A204.1 (cell line): ENCODE data around the gene EXOC4.

Source experiments
- FAIRE-seq: peaks from 2 replicates; lab custom pipeline; 2012; peaks lifted over from hg19 to GRCh38; lab: Jason Lieb, UNC

Gene EXOC4

DNA sequence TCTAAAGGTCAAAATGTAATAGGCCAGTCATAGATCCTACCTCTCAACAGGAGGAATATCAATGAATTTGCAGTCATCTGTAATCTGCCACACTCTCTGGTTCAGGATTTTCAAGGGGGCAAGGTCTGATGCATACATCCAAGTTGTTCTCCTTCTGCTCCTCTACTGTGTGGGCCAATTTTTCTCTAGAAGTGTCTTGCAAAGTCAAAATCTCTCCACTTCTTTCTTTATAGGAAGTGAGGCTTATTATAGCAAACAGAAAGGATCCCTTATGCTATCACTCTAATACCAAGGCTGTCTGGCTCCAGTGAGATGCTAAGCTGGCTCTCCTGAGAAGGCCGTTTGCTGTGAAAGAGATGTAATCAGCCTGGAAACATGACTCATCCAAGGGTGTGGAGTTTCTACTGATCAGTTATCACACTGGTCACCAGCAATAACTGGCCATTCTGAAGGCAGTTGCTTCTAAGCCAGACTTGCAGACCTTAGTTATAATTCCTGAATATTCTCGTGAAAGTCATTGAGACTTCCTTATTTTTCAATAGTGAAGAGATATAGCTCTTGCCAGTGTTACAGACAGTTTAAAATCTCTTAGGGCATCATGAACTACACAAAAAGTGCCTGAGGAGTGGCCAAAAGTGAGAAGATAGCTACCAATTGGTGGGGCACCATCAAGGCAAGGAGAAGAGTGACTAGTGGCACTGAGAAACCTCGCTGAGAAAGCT, 831.0 kb downstream of the EXOC4 start:
- FAIRE-seq = no peak

DNA sequence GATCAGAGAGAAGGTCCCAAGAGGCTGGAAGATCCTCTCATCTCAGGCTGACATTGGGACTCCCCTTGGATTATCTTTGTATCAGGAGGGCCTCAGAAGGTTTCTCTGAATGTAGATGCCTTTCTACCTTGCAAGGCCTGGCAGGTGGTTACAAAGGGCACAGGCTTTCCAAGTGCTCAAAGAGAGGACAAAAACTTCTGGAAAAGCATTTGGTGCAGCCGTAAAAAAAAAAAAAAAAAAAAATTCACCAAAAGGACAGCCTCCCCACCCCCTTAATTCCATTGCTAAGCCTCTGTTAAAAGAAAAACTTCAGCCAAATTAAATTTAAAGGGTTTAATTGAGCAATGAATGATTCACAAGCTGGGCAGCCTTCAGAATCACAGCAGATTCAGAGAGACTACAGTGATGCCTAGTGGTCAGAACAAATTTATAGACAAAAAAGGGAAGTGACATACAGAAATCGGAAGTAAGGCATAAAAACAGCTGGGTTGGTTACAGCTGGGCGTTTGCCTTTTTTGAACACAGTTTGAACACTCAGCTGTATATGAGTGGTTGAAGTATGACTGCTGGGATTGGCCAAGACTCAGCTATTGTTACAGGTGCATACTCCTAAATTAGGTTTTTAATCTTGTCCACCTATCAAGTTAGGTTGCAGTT, 831.7 kb downstream of the EXOC4 start:
- no peak for FAIRE-seq

DNA sequence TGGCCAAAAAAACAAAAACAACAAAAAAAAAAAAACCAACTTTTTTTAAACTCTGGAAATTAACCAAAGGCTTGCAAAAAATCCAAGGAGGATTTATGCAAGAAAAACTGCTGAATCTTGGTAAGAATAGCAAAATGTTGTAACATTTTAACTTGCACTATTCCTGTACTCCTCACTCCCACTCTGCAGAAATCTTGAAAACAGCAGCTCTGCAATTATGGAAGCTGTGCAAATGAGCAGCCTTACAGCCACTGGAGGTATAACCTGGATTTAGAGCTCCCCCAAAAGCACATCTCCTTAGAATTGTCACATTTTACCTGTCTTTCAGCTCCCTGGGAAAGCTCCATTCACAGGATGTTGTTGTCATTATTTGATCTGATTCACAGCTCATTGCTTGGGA, 832.4 kb downstream of the EXOC4 start:
- FAIRE-seq = no peak

DNA sequence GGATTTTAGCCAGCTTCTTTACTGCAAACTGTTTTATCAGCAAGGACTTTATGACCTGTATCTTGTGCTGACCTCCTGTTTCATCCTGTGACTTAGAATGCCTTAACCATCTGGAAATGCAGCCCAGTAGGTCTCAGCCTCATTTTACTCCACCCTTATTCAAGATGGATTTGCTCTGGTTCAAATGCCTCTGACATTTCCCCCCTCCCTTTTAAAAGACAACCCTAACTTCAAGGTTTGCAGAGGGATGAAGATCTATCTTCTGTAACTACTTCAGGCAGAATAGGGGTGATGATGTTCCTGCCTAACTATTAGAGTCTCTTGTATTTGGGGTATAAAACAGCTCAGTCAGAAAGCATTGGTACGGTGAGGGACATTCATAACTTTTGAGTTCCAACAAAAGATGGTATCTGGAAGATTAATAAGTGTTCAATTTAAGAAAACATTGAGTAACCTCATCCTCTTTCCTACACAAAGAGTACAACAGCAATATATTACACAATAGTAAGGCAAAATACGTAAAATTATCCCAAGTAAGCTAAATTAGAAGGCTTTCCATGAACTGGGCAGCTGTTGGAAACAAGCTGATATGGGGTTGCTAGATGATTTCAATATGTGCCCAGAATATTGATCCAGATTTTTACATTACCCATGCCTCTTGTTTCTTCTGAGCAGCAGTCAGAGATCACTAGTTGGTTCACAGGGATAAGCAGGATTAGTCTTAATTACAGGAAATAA, 834.3 kb downstream of the EXOC4 start:
- FAIRE-seq = no peak

DNA sequence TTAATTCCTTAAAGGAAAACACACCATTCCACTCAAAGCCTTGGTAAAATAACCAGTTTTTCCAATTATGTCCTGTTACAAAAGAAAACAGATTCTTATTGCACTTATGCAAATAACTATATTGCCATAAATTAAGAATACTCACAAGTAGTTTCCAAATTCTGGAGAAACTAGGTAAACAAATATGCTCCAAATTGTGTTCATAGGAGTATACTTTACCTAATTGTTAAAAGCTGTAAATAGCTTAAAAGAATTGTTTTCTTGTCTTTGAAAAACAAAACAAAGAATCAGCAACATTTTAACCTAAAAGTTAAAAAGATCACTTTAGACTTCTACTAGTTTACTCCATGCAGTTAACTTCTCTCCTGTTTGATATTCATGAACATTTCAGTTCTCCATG, 835.3 kb downstream of the EXOC4 start:
- FAIRE-seq = no peak

DNA sequence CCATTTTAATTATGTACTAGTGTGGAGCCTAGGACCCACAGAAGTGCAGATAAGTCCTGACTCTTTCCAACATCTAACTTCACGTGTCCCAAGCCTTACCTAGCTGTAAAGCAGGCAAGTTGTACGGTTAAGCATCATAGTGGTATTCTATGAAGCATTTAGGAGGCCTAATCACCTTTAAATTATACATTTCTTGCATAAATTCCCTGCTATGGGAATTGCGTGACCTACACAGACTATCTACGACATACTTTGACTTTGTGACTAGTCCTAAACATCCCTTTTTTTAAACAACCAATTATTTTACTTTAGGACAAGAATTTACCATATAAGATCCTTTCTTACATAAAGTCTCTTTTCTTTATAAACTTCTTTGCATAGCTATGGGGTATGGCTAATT, 836.6 kb downstream of the EXOC4 start:
- FAIRE-seq = no peak

DNA sequence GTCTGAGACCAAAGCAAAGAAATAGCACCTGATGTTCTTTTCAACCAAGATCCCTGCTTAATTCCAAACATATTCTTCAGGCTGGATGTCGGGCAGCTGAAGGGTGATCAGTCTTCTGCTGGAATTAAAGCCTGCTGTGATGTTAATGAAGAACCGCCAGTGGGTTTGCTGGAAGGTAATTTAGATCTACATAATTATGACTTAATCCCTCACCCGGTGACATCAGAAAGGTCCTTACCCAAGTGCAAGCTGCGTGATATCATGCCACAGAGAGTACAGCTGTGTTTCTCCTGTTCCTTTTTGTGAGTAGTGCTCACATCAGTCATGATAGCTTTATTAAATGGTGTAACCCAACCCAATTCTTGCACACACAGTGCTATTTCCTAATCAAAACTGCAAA, 845.2 kb downstream of the EXOC4 start:
- FAIRE-seq = no peak

DNA sequence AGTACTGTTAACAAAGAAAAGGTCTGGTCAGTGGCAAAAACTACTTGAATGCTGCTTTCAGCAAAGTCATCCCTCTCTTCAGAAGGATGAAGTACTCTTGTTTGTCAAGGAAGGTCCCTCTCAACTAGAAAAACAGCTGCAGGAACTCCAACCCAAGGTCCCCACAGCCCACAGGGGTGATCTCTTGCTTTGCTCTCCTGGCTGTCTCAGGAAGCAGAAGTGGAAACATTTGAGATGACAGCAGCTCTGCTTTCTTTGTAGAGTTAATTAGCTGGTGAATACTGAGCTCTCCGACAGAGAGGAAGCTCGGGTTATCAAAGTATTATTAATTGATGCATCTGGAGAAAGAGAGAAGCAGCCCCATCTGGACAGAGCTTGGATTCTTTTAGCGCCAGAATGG, 848.8 kb downstream of the EXOC4 start:
- no peak for FAIRE-seq

DNA sequence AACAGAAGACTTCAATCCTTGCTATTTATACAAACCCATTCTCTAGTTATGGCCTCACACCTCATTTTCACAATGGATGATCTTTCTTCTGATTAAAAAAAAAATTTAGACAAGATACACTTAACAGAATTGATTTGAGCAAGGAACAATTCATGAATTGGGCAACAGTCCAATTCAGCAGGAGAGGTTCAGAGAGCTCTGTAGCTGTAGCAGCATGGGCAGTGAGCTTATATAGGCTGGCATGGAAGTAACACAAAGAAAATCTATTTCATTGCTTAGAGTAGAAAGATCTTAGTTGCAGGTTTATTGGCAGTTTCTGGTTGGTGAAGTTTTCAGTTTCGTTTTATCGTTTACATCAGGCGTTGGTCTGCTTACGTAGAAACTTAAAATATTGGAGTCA, 851.3 kb downstream of the EXOC4 start:
- no peak for FAIRE-seq

DNA sequence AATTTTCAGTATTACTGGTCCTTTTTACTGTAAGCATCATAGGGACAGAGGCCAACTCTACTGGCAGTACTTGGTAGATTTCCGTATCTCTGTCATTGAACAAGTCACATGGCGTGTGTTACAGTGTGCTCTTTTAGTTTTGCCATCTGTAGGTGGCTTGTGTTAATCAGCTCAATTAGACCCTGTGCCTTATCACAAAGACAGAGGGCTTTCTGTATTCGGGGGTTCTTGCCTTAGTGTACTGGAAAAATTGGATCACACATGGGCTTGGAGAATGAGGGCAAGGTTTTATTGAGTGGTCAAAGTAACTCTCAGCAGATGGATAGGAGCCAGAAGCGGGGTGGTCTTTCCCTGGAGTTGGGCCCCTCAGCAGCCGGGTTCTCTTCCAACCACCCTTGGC, 853.0 kb downstream of the EXOC4 start:
- no peak for FAIRE-seq

DNA sequence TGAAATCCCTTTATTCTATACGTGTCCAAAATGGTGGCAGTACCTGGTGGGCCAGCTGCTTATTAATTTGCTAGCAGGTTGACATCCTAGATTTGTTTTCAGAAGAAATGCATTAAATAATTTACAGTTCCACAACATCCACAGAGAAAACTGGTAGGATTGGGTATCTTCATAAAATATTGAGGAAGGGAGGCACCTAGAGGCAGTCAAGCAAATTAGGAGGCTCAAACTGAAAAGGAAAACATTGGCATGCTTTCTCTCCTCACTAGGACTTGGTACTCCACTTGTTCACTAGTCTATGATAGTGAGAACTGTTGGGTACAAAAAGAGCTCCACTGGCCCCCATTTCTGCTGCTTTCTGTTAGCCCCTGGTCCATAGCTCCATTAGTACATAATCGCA, 855.9 kb downstream of the EXOC4 start:
- FAIRE-seq = no peak

DNA sequence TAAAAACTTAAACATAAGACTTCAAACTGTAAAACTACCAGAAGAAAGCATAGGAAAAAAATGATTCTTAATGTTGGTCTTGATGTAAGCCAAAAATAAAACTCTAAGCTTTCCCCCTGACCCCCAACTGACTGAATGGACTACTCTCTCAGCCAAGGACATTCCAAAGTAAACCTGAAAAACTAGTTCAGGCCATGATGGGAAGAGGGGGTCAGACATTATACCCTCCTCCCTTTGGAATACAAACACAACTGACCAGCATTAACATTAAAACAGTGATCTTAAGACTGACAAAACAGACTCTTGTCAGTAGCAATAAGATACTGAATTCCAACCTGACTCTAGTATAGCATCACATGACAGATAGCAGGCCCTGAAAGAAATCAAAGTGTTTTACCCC, 860.8 kb downstream of the EXOC4 start:
- no peak for FAIRE-seq

DNA sequence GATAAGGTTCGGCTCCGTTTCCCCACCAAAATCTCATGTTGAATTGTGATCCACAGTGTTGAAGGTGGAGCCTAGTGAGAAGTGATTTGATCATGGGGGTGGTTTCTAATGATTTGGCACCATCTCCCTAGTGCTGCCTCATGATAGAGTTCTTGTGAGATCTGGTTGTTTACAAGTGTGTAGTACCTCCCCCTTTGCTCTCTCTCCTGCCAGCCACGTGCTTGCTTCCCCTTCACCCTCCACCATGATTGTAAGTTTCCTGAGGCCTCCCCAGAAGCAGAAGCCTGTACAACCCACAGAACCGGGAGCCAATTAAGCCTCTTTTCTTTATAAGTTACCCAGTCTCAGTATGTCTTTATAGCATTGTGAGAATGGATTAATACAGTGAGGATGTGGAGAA, 862.1 kb downstream of the EXOC4 start:
- FAIRE-seq = no peak
